Activated T-cell treated with anti-CD3 and anti-CD28 coated beads, Interleukin-2, amount 50 U/mL, for 1 hour (primary cell): ENCODE results near the gene CDH4.

Experiments used
- DNase-seq: peaks from one replicate; pipeline ENCODE4 v3.0.0-alpha.2; 2020

CDH4 gene

DNA sequence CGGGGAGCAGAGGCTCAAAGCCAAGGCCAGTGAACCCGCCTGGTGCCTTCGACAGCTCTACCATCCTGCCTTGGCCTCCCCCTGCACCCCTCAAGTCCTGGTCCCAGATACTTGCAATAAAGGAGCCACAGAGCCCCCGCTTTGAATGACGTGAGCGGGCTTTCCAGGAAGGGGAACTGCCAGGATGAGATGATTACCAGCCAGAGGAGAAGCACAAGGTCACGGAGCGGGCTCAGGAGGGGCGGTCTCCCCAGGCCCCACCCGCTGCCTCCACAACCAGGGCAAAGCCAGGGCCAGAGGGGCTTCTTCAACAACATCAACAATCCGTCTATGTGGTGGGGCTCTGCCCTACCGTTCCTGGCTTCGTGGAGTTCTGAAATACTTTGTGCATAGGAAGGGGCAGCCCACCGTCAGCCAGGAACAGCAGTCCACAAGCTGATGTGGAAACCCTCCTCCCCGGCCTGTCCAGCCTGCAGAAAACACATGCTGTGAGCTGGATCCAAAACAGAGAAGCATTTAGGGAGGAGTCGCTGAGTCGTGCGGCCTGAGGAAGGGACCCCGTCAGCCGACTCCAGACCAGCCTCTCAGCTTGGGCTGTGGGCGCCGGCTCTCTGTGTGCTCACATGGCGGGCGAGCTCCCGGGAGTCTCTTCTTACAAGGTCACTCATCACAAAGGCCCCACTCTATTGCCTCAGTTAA lies 392.5 kb downstream of the CDH4 start:
- DNase-seq = no peak

DNA sequence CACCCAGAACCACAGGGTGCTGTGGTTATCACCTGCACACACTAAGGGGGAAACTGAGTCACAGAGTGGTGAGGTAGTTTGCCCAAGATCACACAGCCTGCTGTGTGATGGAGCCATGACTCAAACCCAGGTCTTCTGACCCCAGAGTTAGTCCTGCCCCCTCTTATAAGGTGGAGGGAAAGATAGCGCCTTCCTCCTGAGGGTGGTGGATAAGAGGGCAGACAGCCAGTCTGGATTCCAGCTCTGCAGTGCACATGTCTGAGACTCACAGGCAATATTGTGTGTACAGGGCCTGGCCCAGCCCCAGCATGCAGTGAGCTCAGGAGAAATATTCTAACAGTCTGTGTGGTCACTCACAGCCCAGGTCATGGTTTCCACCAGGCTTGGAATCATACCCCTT lies 393.7 kb downstream of the CDH4 start:
- no peak for DNase-seq

DNA sequence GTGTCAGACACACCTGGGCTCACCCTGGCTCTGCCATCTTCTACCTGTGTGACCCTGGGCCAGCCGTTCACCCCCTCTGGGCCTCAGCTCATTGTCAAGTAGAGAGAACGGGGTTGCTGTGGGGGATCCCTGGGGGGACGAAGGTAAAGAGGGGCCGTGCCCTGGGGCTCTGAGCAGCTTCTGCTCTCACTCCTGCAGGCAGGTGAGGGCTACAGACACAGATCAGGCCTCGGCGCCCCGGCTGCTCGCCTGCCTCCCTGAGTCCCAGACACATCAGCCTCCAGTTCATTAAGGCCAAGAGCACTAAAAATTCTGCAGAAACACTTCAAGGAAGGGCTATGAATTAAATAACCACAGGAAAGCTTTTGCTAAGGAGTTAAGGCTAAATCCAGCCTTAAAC lies 394.4 kb downstream of the CDH4 start:
- no peak for DNase-seq

DNA sequence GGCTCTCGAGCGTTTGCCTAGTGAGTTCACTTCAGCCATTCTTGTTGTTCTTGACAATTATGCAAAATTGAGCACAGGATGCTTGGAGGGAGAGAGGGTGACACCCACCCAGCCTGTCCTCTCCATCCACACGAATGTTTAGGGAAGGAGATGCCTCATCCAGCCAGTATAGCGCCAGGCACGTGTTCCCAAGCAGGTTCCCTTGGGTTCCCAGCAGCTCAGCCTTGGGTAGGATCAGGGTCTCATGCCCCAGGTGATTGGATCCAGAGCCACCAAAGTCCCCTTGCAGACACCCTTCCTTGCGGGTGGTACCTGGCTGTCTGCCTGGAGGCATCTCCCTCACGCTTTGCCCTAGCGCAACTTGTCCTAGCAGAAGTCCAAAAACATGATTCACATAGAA lies 394.9 kb downstream of the CDH4 start:
- DNase-seq = no peak

DNA sequence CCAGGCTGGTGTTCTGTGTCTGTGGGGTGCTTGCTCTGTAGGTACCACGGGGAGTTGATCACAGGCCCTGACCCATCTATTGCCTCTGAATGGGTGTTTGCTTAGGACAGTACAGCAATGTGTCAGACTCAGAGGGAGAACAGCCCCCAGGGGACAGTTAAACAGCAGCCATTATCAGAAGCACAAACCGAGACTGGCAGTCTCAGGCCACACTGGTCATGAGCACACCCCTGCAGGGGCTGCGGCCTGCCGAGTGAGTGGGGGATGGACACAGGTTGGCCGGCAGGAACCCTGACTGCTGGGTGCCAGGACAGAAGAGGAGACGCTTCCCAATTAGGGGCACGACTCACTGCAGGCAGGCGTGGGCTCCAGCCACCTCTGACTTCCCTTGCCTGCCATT lies 395.6 kb downstream of the CDH4 start:
- no peak for DNase-seq

DNA sequence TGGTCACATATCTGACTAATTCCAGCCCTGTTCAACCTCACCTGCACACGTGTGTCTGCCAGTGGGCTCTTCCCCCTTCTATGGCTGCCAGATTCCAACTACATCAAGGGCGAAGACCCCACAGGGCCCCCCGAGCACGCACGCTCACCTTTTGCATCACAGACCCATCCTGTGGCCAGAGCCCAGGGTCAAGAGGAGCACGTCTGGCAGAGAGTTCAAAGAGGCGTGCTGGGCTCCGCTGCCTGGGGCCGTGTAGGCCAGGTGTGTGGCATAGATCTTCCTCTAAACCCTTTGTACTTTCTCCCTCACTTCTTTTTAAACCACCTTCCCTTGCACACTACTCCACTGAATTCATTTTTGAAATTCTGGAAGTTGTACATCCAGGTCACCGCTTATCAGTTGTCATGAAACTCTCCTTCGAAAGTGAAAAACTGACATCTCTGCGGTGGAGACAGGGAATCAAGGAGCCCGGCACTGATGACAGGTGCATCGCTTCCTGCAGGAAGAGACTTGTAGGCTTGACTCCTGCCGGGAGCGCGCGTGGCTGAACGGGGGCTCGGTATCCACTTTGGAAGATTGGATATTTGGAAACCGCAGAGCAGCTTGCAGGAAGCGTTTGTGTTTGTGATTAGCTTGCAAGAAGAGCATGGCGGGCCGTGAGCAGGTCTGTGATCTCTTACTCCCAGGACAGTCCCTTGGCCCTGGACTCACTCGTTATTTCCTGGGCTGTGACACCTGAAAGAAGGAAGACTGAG lies 397.2 kb downstream of the CDH4 start:
- DNase-seq = no peak

DNA sequence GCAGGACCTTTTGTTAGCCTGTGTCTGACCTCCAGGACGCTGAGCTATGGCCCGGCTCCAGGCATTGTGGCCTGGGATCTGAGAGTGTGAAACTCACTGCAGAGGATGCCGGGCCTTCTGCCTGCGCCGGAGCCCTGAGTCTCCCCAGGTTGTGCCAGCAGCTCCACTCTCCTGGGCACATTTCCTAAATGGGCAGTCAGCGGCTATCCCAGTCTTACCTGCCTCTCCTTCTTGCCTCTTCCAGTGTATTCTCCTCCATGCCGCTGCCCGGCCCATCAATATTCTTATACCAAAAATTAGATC lies 397.8 kb downstream of the CDH4 start:
- no peak for DNase-seq

DNA sequence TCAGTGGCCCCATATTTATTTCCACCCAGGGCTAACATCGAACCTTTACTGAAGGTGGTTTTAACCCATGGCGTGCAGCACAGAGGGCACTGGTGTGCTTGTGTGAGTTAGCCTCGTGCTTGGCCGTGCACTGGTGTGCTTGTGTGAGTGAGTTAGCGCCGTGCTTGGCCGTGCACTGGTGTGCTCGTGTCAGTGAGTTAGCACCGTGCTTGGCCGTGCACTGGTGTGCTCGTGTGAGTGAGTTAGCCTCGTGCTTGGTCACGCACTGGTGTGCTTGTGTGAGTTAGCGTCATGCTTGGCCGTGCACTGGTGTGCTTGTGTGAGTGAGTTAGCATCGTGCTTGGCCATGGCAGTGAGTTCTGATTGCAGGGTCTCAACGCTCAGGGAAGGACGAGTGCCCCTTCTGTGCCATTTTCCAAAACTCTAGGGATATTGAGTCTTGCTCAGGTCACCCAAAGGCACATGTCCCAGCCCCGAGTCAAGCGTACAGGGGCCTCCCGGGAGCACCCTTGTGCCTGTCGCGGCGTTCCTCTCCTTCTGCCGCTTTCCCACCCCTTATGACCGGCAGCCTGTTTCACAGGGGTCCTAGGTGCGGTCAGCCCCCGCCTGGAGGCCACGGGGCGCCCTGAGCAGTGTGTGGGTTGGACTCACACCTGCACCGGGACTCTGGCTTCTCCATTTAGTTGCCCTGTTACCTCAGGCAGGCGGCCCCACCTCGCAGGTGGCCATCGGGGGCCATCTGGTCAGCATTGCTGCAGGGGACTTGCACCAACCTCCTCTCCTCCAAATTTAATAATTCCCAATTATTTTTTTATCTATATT lies 399.1 kb downstream of the CDH4 start:
- DNase-seq = no peak

DNA sequence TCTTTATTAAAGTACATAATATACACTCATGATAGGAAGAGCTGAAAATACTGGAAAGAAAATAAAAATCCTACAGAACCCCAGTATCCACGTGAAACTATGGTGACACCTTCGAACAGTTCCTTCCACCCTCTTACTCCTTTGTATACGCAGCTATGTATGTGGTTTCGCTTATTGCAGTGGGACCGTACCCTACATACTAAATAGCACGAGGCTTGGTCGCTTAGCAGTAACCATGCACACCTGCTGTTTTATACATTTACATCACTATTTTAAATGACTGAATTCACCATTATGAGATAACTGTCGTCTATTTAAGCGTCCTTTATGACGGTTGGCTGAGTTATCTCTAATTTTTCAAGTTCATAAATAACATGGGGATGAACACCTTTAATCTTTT lies 400.1 kb downstream of the CDH4 start:
- DNase-seq = no peak

DNA sequence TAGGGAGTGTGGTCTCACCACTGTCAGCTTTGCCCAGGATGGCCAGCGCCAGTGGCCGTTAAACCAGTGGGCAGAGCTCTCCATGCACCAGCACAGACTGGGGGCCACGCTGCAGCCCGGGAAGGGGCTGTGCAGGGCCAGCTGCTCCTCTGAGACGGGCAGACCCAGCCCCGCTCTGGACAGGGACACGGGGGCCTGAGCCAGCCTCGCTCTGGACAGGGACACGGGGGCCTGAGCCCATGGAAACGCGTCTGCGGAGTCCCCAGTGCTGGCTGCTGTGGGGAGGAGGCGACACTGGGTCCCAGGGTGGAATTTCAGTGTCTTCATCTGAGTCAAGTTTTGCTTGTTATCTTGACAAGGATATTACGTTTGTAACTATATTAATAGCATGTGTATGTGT lies 402.7 kb downstream of the CDH4 start:
- DNase-seq = no peak

DNA sequence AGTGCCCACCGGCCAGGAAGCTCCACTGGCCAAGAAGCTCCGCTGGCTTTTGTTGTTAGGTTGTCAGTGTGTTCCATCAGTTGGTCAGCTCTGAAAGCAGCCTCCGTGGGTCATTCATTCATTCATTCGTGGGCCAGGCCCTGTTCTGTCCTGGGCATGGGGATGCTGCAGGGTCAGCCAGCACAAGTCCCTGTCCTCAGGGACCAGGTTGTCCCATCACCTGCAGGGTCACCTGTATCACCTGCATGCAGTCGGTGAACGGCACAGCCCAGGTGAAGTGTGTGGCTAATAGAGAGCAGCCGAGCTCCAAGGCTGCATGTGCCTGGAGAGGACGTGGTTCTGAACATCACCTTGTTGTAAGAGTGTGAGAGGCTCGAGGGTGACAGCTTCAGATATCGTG lies 403.5 kb downstream of the CDH4 start:
- DNase-seq = no peak

DNA sequence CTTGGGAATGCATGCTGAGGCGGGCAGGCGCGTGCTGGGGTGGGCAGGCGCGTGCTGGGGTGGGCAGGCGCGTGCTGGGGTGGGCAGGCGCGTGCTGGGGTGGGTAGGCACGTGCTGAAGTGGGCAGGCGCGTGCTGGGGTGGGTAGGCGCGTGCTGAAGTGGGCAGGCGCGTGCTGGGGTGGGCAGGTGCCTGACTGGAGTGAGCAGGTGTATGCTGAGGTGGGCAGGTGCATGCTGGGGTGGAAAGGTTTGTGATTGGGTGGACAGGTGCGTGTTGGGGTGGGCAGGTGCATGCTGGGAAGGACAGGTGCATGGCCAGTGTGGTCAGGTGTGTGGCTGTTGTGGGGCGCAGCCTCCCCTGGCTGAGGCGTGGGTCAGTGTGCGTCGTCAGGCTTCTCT lies 404.1 kb downstream of the CDH4 start:
- no peak for DNase-seq

DNA sequence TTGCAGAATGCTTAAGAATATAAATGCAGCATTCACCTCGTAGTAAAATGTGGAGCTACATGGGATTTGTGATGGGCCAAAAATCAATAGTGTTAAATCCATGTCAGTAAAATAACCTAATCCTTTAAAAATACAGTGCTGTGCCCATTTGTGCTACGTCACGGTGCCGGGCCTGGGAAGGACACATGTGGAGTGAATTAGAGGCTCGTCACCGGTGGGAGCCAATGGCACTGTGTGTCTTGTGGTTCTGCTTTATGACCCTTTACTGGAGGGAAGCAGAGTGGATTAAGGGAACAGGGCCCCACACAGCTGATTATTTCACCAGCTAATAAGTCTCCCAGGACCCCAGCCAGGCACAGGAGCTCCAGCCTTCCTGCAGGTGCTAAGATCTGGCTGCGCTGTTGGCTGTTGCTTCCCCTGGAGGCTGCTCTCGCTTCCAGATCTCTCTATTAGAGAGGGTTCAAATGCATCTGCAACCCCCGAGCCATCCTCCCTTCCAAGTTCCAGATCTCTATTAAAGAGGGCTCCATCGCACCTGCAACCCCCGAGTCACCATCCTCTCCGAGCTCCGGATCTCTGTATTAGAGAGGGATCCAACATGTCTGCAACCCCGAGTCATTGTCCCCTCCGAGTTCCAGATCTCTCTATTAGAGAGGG lies 405.8 kb downstream of the CDH4 start:
- DNase-seq = no peak

DNA sequence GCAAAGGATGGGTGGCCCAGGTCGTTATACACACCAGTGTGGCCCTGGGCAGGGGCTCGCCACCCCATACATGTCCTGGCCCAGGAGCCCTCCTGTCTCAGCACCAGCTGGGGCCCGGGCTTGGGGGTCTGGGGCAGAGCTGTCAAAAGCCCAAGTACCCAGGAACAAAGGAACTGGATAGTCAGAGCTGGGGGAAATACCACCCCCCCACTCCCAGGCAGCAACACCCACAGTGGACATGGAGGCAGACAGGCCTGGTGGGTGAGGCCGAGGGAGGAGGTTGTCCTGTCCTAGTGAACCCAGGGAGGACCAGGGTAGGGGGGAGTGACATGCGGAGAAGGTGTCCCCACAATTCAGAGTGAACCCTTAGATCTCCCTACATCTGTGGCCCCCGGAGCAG lies 406.5 kb downstream of the CDH4 start:
- DNase-seq = no peak

DNA sequence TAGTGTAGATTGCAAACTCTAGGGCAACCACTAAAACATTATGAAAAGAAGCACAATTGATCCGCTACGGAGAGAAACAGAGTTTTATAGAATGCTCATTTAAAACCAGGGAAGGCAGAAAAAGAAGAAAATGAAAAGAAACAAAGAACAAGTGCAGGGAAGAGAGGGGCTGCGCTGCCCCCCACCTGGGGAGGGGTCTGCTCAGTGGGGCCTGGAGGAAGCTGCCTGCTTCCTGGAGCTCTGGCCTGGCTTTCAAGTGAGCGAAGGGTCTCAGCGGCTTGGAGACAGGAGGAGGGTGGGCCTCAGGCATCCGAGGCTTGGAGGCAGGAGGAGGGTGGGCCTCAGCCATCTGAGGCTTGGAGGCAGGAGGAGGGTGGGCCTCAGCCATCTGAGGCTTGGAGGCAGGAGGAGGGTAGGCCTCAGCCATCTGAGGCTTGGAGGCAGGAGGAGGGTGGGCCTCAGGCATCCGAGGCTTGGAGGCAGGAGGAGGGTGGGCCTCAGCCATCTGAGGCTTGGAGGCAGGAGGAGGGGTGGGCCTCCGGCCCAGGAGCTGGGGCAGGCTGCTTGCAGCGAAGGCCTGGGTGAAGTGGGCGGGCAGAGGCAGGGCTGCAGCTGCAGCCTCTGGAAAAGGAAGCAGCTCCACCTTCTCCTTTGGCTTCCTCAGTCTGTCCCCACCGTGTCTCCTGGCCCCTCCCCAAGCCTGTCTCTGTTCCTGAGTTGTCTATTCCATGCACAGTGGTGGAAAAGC lies 407.4 kb downstream of the CDH4 start:
- DNase-seq = no peak

DNA sequence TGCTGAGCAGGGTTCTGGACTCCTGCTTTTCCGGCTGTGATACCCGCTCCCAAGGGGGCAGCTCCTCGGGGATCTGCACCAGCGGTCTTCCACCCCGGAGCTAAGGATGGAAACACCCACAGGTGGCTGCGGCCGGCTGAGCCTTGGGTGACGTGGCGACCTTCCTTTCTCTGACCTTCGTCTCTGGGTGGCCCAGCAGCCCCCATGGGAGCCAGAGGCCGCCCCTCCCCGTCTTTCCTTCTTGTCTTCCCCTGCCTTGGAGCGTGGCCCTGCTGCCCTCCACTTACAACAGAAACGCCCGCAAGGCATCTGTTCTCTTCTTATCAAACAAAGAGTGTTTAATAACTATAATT lies 407.9 kb downstream of the CDH4 start:
- DNase-seq = no peak

DNA sequence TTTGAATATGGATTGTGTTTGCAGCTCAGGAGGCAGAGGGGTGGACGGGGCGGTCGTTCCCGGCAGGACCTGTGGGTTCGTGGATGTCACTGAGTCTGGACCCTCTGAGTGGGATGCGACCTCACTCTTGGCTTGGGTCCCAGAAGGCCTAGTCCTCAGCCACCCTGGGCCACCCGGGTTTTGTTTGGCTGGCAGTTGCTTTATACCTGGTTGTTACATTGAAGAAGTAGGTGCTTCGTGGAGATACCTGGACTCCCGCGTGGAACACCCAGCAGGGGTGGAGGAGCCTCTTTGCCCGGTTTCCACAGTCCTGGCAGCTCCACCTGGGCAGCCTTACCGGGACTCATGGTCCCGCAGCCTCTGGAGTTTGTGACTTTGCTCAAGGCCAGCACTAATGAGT lies 408.5 kb downstream of the CDH4 start:
- DNase-seq = no peak

DNA sequence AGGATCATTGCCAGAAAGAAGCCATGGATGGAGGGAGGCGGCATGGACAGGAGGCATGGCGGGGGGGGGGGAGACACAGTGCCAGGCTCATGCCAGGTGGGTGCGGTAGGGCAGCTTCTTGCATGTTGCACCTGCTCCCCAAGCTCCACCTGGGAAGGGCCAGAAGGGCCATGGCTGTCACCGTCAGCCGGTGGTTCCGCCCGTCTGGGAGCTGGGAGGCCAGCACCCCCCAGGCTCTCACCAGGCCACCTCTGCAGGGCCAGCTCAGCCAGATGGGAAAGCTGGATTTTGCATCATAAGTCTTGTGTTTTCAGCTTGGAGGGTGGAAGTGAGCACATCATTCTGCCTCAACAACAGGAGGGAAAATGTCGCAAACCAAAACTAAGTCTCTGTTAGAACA lies 409.0 kb downstream of the CDH4 start:
- no peak for DNase-seq

DNA sequence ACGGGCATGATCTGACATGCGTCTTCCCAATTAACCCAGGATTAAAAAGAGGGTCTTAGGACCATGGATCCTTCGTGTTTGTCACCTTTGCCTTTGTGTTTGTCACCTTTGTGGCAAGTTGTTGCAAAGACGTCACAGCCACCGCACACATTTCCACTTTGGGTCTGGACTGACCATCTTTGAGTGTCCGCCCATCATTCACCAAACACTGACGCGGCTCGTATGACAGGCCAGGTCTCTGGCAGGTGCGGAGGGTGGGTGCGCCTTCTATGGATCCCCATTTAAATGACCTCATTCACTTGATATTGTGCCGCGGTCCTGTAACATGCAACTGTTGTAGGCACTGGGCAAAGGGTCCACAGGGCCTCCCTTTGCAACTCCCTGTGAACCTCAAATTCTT lies 409.5 kb downstream of the CDH4 start:
- no peak for DNase-seq

DNA sequence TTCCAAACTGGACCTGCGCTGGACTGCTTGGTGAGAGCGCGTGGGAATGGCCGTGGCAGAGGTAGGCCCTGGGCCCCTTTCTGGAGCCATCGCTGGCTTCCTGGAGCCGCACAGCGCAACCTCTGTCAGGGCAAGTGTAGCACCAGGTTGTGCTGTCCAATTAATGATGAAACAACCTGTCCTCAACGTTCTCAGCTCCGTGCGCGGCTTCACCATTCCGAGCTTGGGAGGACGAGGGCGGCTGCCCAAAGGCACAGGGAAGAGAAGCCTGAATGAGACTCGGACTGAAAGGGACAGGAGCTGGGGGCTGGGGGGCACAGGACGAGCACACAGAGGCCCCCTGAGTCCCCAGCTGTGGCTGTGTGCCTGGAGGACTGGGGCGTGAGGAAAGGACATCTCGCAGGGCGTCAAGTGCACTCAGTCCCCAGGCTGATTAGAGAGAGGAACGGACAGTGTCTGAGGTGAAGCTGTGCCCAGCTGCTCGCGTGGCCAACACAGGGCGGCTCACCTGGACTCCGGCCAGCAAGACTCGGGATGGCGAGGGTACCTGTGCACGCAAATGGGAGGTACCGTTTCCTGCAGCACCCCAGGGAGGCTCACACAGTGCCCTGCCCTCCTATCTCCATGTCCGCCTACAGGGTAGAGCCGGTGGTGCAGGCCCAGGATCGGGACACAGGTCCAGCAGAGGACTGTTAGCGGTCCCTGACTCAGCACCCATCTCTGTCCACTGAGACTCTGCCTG lies 410.3 kb downstream of the CDH4 start:
- DNase-seq = no peak

DNA sequence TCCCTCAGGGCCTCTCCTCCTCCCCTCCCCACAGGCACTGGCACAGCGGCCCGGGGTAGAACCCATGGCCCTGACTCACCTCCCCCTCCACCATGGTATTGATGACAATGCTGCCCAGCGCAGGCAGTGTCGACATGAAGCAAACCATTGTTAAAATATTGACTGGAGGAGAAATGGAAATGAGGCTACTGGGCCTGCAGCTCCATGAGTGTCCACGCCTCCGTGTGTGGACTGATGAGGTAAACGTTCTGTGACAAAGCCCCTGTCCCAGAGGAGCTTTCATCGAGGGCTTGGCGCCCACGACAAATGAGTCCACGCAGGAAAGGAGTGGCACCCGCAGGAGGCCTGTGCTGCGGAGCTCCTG lies 410.9 kb downstream of the CDH4 start:
- no peak for DNase-seq
